Measurements from ENCODE around the gene POLK.
"Not testable (repeated sequence)": the region's sequence is repeated elsewhere in the genome, so short reads cannot be mapped to it uniquely, and the experiment has no call there.

Gene POLK

GRCh38 chr5:75526070-75526469 is 14.4 kb downstream of the POLK start:
- TF ChIP-seq CTCF (IDR thresholded peaks at IDR 0.05; ENCODE audit: extremely low read depth, insufficient read depth, missing control alignments) = no peak
- in situ Hi-C loops (cut with MboI; ENCODE audit: low pct_unique_long_range_greater_than_20kb, low sequenced_read_pairs, unreplicated experiment) = no loop called here
- DNase-seq (ENCODE audit: low spot score) = no peak

DNA sequence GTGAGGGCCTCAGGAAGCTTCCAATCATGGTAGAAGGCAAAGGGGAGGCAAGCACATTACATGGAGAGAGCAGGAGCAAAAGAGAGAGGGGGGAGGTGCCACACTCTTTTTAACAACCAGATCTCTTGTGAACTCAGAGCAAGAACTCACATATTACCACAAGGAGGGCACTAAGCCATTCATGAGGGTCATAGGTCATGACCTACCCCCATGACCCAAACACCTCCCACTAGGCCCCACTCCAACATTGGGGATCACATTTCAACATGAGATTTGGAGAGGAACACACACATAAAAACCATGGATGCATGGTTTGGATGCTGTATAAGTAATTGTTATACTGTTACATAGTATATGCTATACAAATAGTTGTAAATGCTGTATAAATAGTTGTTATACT is 17.5 kb downstream of the POLK start:
- in situ Hi-C loops (cut with MboI; ENCODE audit: low pct_unique_long_range_greater_than_20kb, low sequenced_read_pairs, unreplicated experiment) = no loop called here
- DNase-seq (ENCODE audit: low spot score) = no peak
- TF ChIP-seq CTCF (IDR thresholded peaks at IDR 0.05; ENCODE audit: extremely low read depth, insufficient read depth, missing control alignments) = no peak

DNA sequence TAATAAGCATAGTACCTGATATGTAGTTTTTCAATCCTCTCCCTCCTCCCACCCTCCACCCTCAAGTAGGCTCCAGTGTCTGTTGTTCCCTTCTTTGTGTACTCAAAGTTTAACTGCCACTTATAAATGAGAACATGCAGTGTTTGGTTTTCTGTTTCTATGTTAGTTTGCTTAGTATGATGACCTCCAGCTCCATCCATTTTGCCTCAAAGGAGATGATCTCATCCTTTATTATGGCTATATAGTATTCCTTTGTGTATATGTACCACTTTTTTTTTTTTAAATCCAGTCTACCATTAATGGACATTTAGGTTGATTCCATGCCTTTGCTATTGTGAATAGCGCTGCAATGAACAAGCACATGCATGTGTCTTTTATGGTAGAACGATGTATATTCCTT is 20.5 kb downstream of the POLK start:
- in situ Hi-C loops (cut with MboI; ENCODE audit: low pct_unique_long_range_greater_than_20kb, low sequenced_read_pairs, unreplicated experiment) = no loop called here
- DNase-seq (ENCODE audit: low spot score) = no peak
- no peak for TF ChIP-seq CTCF (IDR thresholded peaks at IDR 0.05; ENCODE audit: extremely low read depth, insufficient read depth, missing control alignments)

DNA sequence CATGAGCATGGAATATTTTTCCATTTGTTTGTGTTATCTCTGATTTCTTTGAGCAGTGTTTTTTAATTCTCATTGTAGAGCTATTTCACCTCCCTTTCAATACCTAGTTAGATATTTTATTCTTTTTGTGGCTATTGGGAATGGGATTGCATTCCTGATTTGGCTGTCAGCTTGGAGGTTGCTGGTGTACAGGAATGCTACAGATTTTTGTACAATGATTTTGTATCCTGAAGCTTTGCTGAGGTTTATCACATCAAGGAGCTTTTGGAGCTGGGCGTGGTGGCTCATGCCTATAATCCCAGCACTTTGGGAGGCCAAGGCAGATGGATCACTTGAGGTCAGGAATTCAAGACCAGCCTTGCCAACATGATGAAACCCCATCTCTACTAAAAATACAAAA is 22.0 kb downstream of the POLK start:
- in situ Hi-C loops (cut with MboI; ENCODE audit: low pct_unique_long_range_greater_than_20kb, low sequenced_read_pairs, unreplicated experiment) = not testable (repeated sequence)

DNA sequence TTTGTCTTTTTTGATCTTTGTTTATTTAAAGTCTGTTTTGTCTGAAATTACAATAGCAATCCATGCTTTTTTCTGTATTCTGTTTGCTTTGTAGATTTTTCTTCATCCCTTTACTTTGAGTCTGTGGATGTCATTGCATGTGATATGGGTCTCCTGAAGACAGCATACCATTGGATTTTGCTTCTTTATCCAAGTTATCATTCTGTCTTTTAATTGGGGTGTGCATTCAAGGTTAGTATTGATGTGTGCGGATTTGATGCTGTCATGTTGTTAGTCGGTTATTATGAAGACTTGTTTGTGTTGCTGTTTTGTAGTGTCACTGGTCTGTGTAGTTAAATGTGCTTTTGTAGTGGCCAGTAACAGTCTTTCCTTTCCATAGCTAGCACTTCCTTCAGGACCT is 23.0 kb downstream of the POLK start:
- no peak for TF ChIP-seq CTCF (IDR thresholded peaks at IDR 0.05; ENCODE audit: extremely low read depth, insufficient read depth, missing control alignments)
- in situ Hi-C loops (cut with MboI; ENCODE audit: low pct_unique_long_range_greater_than_20kb, low sequenced_read_pairs, unreplicated experiment) = no loop called here
- DNase-seq (ENCODE audit: low spot score) = no peak

More for the DNA sequence above, 22.0 kb downstream of the POLK start:
- DNase-seq (ENCODE audit: low spot score) = not testable (repeated sequence)

DNA sequence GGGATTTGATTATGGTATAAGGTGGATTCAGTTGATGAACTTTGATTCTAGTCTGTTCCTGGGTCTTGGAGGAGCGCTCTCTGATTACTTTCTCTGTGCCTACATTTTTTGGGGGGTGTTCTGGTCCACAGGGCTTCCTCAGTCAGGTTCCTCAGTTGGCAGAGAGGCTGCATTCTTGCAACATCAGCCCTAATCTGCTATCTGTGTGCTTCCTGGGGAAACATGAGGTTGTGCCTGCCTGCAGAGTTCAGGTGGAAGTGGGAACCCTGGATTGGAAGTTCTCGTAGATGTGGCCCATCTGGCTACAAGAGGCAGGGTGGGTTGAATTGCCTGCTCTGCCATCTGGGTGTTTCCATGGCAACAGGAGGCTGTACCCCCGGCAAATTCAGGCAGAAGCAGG is 24.5 kb downstream of the POLK start:
- in situ Hi-C loops (cut with MboI; ENCODE audit: low pct_unique_long_range_greater_than_20kb, low sequenced_read_pairs, unreplicated experiment) = no loop called here
- no peak for DNase-seq (ENCODE audit: low spot score)
- no peak for TF ChIP-seq CTCF (IDR thresholded peaks at IDR 0.05; ENCODE audit: extremely low read depth, insufficient read depth, missing control alignments)

DNA sequence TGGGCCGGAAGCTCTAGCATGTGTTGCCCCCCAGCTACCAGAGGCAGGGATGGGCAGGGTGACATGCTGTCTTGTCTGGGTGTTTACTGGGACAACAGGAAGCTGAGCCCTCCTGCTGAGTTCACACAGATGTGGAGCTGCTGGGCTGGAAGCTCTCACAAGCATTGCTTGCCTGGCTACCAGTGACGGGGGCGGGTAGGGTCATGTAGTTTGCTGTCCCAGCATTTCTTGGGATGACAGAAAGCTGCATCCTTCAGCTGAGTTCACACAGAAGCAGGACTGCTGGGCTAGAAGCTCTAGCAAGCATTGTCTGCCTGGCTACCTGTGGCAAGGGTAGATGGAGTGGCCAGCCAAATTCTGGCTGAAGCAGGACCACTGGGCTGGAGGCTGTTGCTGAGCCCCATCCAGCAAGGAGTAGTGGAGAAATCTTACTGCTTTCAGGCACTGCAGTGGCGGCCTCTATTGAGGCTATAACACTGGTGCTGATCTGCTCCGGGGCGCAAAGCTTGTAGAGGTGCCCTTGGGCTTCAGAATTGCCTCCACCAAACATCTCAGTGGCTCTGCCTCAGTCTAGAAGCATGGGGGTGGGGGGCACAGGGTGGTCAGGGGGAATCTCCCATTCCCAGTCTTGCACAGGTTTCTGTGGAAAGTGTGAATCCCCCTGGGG is 25.1 kb downstream of the POLK start:
- no peak for TF ChIP-seq CTCF (IDR thresholded peaks at IDR 0.05; ENCODE audit: extremely low read depth, insufficient read depth, missing control alignments)
- DNase-seq (ENCODE audit: low spot score) = no peak
- in situ Hi-C loops (cut with MboI; ENCODE audit: low pct_unique_long_range_greater_than_20kb, low sequenced_read_pairs, unreplicated experiment) = no loop called here

All from GM13977 (cell line).